OCI-LY3 (cell line): Measurements from ENCODE around the gene EIF2S1.

ENCODE experiments used
- CTCF ChIP-seq: fragments of 200-600, 300-600 bp; sonication (generic); IDR thresholded peaks from 2 replicates; pipeline ENCODE4 v1.5.1; 2014; ENCODE audit warnings: antibody characterized with exemption, low read length, low read depth
- EZH2phosphoT487 ChIP-seq: fragments of 200-600 bp; shearing (Covaris generic); IDR thresholded peaks from 2 replicates; pipeline ENCODE4 v1.6.1; 2018; ENCODE audit warnings: antibody characterized with exemption, mixed run types, low read depth

- peak; percentile 89 for TF ChIP-seq CTCF
- no peak for TF ChIP-seq EZH2phosphoT487
Observed at GRCh38 chr14:67420102-67420739, 60.1 kb downstream of the EIF2S1 start.
